GM11168 (cell line): ENCODE results near the gene NUDT14.

Experiments
- in situ Hi-C: fragments of 300-500 bp; cut with MboI; formaldehyde crosslinking; loops from one replicate; pipeline ENCODE4 v1.12.0; 2022; ENCODE audit warnings: low sequenced_read_pairs; ENCODE audit not compliant: unreplicated experiment

NUDT14 gene

GRCh38 chr14:105201156-105201924, 20.2 kb upstream of the NUDT14 start:
- in situ Hi-C loops, result no loop called here

- in situ Hi-C loops, result no loop called here
Measured at GRCh38 chr14:105200641-105201040, 19.5 kb upstream of the NUDT14 start.

GRCh38 chr14:105200074-105200473, 19.0 kb upstream of the NUDT14 start:
- in situ Hi-C loops, result no loop called here

GRCh38 chr14:105199093-105199492, 18.0 kb upstream of the NUDT14 start:
- in situ Hi-C loops, result no loop called here

GRCh38 chr14:105198588-105198987, 17.5 kb upstream of the NUDT14 start:
- in situ Hi-C loops, result no loop called here

- in situ Hi-C loops, result no loop called here
Measured at GRCh38 chr14:105197211-105197641, 16.1 kb upstream of the NUDT14 start.

- in situ Hi-C loops, result no loop called here
Measured at GRCh38 chr14:105196265-105196960, 15.3 kb upstream of the NUDT14 start.

GRCh38 chr14:105195522-105196264, 14.6 kb upstream of the NUDT14 start:
- in situ Hi-C loops, result no loop called here

- in situ Hi-C loops, result no loop called here
Measured at GRCh38 chr14:105195051-105195450, 13.9 kb upstream of the NUDT14 start.

GRCh38 chr14:105193916-105194782, 13.0 kb upstream of the NUDT14 start:
- in situ Hi-C loops, result loop anchor here (5.0 kb wide), 1 partner anchor 158 kb away; no protein-coding TSS in a partner anchor

- in situ Hi-C loops, result loop anchor here (5.0 kb wide), 1 partner anchor 159 kb away; no protein-coding TSS in a partner anchor
Measured at GRCh38 chr14:105192866-105193731, 12.0 kb upstream of the NUDT14 start.

- in situ Hi-C loops, result no loop called here
Measured at GRCh38 chr14:105187935-105188524, 6.9 kb upstream of the NUDT14 start.

- in situ Hi-C loops, result no loop called here
Measured at GRCh38 chr14:105187116-105187515, 6.0 kb upstream of the NUDT14 start.

- in situ Hi-C loops, result no loop called here
Measured at GRCh38 chr14:105185973-105186372, 4.9 kb upstream of the NUDT14 start.

GRCh38 chr14:105185001-105185400, 3.9 kb upstream of the NUDT14 start:
- in situ Hi-C loops, result no loop called here

- in situ Hi-C loops, result no loop called here
Measured at GRCh38 chr14:105184461-105184860, 3.3 kb upstream of the NUDT14 start.

- in situ Hi-C loops, result no loop called here
Measured at GRCh38 chr14:105182296-105183020, 1.3 kb upstream of the NUDT14 start.
